DMS 273 treated with DMSO at 0.1 percent for 48 hours (cell line): Measurements from ENCODE around the gene TBC1D1.

Experiments used
- DNase-seq: peaks from one replicate; lab custom pipeline; 2025; lab: John Stamatoyannopoulos, UW

TBC1D1 gene

GRCh38 chr4:38100474-38101255, 209.8 kb downstream of the TBC1D1 start:
- DNase-seq, result no peak

DNA sequence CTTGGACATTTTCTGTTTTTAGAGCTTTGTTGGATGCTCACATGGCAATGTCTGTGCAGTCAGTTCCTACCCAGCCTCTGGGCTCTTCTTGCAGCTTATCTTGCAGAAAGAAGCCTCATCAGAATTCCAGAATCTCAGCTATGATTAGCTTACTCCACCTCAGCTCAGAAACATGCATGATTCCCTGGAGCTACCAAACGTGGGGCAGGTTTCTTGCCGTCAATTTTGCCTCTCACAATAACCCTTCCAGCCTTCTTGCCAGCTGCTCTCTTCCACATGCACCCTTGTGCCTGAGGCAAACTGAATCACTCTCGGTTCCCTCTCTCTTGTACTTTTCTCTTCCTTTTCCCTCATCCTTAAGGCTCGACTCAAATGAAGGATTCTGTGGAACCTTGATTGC, 210.7 kb downstream of the TBC1D1 start:
- DNase-seq, result no peak

- DNase-seq, result no peak
Observed at GRCh38 chr4:38102957-38103588, 212.2 kb downstream of the TBC1D1 start.

DNA sequence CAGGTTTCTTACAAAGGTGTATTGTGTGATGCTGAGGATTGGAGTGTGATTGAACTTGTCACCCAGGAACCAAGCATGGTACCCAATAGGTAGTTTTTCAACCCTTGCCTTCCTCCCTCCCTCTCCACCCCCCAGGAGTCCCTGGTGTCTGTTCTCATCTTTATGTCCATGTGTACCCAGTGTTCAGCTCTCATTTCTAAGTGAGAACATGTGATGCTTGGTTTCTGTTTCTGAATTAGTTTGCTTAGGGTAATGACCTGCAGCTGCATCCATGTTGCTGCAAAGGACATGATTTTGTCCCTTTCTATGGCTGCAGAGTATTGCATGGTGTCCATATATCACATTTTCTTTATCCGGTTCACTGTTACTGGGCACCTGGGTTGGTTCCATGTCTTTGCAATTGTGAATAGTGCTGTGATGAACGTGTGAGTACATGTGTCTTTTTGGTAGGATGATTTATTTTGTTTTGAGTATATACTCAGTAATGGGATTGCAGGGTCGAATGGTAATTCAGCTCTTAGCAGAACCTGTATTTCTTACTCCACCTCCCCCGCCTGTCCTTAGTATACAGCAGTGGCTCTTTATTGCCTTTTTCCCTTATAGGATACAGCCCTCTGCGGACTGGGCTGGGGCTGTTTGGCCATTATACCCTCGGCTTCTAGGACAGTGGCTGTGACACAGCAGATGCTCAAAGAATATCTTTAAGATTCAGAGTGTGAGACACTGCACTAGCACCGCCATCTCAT, 214.8 kb downstream of the TBC1D1 start:
- DNase-seq, result no peak

GRCh38 chr4:38106311-38106710, 215.4 kb downstream of the TBC1D1 start:
- DNase-seq, result no peak

GRCh38 chr4:38106886-38107514, 216.1 kb downstream of the TBC1D1 start:
- DNase-seq, result no peak

DNA sequence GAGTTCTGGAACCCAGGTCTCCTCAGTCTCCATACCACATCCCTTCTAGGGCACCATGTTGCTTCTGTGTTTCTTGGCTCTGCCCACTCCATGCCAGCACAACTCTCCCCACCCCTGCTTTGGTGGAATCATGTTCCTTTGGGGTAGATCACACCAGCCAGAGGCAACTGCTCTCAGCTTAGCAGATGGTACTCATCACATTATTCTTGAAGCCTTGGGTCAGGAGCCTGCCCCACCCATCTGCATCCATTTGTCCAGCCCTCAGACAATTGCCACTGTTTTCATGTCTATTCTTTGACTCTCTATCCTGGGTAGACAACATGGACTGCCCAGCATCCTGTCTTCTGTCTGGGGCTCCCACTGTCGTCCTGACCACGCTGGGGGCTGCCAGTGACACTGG, 216.9 kb downstream of the TBC1D1 start:
- DNase-seq, result no peak

DNA sequence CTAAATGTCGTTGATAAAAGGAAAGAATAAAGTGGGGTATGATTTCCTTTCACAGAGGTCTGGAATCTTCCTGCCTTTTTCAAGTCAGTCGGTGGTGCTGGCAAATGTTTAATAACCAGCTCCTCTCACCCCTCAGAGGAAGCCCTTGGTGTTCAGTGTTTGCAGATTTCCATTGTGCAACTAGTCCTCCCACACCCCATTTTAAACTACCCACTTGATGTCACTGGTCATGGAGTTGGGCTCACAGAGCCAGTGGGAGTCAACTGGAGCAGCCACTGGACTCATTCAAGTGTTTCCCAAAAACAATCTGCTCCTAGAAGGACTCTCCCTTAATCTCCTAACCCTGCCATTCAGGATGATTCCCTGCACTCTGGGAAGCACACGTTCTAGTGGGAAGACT, 218.5 kb downstream of the TBC1D1 start:
- no peak for DNase-seq

- no peak for DNase-seq
Observed at GRCh38 chr4:38109896-38110295, 219.0 kb downstream of the TBC1D1 start.

DNA sequence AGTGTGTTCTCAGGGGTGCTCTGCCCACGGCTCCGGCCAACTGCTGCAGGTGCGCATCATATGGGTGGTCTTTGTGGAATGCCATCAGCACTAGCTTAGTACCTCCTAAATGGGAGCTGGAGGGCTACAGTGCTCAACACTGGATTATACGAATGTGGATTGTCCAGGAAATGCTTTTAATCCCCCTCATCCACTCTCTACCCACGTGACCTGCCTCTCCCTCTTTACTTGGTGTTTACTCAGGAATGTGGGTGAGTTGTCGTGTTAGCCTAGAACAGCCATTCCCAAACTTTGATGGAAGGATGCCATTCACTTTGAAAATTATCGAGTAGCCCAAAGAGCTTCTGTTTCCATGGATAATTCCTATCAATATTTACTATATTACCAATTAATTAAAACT, 220.1 kb downstream of the TBC1D1 start:
- no peak for DNase-seq

DNA sequence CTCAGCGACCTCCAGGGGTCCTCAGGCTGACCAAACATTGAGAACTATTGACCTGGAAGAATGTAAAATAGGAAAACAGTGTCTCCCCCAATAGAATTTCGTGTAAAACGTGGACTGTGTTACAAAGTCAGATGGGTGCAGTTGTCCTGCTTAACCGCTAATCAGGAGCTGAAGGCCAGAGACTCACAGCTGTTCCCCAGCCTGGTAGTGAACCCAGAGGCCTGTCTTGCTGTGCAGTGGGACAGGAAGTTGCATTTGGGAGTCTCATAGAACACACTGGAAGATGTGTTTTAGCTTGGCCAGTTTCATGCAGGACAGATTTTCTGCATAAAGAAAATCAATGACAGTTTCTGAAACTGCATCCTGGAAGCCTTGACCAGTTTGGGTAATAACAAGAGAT, 220.8 kb downstream of the TBC1D1 start:
- no peak for DNase-seq

DNA sequence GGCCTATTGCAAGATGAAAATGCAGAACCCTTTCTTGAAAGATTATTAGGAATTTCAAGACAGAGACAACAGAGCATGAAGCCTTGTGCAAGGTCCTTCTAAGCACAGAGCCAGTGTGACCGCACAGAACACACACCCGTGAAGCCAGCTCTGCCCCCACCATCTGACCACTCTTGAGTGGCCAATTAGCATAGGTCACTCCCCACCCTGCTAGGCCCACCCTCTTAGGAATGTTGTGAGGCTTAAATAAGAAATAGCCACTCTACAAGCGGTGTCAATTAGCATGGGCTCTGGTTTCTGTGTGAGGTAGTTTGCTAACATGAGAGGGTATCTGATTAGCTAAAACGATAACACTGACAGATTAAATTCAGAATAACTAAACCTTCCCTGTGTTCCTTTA, 222.2 kb downstream of the TBC1D1 start:
- no peak for DNase-seq

DNA sequence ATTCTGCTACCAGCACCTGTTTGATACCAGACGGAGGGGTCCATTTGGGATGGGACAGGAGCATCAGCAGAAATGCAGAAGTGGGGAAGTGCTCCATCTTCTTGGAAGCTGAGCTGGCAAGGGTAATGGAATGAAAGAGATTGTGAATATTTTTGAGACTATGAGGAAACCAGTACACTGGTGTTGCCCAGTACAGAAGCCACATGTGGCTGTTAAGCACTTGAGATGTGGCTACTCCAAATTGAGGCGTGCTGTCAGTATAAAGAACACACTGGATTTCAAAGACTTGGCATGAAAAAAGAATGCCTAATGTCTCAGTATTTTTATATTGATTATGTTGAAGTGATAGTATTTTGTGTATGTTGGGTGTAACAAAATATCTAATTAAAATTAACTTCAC, 222.7 kb downstream of the TBC1D1 start:
- DNase-seq, result no peak

GRCh38 chr4:38114386-38115150, 223.7 kb downstream of the TBC1D1 start:
- DNase-seq, result no peak

DNA sequence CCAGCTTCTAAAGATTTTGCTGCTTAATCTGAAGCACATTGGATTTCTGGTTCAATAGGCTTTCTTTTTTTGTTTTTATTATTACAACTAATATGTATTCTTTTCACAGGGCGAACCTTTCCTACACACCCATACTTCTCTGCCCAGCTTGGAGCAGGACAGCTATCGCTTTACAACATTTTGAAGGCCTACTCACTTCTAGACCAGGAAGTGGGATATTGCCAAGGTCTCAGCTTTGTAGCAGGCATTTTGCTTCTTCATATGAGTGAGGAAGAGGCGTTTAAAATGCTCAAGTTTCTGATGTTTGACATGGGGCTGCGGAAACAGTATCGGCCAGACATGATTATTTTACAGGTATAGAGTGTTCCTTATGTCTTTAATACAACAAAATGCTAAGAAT, 224.7 kb downstream of the TBC1D1 start:
- DNase-seq, result no peak

GRCh38 chr4:38117591-38117990, 226.7 kb downstream of the TBC1D1 start:
- no peak for DNase-seq

- DNase-seq, result no peak
Observed at GRCh38 chr4:38119668-38120385, 228.9 kb downstream of the TBC1D1 start.

DNA sequence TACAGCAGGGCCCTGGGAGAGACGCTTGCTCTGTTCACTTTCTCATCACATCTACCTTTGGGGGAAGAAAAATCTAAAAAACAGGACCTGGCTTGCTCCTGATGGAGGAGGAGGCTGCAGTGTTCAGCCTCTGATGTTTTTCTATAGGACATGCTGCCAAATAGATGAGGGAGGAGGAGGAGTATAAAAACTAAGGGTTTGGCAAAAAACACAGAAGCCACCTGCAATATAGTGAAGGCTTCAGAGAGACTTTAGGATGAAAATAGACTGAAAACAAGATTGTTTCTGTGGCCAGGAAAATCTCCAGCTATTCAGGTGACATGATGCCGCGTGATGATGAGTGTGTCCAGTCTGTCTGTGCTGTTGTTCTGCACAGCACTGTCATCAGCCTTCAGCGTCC, 229.9 kb downstream of the TBC1D1 start:
- DNase-seq, result no peak

DNA sequence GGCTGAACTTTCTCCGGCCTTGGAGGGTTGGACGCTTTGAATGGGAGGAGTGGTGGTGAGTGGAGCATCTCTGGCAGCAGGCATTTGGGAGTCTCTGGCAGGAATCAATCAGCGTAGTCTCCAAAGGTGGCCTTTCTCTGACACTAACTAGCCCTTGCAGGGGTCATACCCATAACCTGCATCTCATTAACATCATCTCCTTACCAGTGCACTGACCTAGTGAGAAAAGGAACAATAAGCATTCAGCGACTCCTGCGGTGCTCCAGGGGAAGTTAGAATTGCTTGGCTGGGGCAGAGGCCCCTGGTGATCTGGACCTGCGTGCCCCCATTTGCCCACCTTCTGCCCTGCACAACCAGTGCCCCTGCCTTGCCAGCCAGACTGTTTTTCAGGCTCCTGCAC, 231.2 kb downstream of the TBC1D1 start:
- DNase-seq, result no peak

DNA sequence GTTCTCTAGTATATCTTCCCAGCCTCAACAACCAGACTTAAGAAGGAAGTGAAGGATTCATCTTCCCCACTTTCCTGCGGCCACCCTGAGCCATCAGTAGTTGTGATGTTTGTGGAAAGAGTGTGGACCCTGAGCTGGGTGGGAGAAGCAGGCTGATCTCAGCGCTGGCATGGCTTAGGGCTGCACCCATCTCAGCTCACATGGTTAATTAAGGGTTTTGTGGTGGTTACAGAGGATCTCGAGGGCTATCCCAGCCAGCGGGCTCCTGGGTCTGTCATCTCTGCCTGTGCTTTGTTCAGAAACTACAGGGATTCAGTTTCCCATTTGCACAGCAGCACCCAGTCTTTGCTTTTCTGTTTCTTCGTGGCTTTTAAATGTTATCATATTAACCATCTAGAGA, 232.7 kb downstream of the TBC1D1 start:
- DNase-seq, result no peak

- DNase-seq, result no peak
Observed at GRCh38 chr4:38124961-38125360, 234.1 kb downstream of the TBC1D1 start.
